Left ventricle myocardium inferior (tissue), 1 donor: ENCODE measurements around the gene KCNQ1. TPM values are rescaled to one million over a fixed set of nuclear protein-coding genes. Genes with fewer than 3 reads are reported as not detected.

ENCODE experiments used
- DNase-seq: peaks from one replicate; pipeline ENCODE4 v3.0.0-alpha.2; 2020
- H3K27ac ChIP-seq: fragments of 200-600 bp; replicated peaks from 2 replicates; pipeline ENCODE4 v1.8.0; 2021
- H3K27me3 ChIP-seq: fragments of 200-600 bp; 2 replicates; pipeline ENCODE4 v1.8.0; 2021; ENCODE audit warnings: low read depth
- H3K36me3 ChIP-seq: fragments of 200-600 bp; 2 replicates; pipeline ENCODE4 v1.8.0; 2021
- H3K4me1 ChIP-seq: fragments of 200-600 bp; 2 replicates; pipeline ENCODE4 v1.8.0; 2021
- H3K4me3 ChIP-seq: fragments of 200-600 bp; 2 replicates; pipeline ENCODE4 v1.8.0; 2021; ENCODE audit warnings: mild to moderate bottlenecking, moderate library complexity
- H3K9me3 ChIP-seq: fragments of 200-600 bp; replicated peaks from 2 replicates; pipeline ENCODE4 v1.8.0; 2021
- intact Hi-C: fragments of 100-400 bp; cut with micrococcal nuclease; formaldehyde crosslinking; loops from one replicate; pipeline ENCODE4 v1.11.0; 2022
- total RNA-seq: library from RNA; stranded (reverse); fragmentation: NEBNext Ultra II Directional; extraction: Animal tissue kit (Norgen Biotek cat#: 25700); gene quantifications from one replicate; pipeline ENCODE4 v1.2.1, GENCODE V29; 2021
- TF ChIP-seq, protein P1 (sequence below): fragments of 200-600 bp; IDR thresholded peaks from 2 replicates; pipeline ENCODE4 v1.8.0; 2021; ENCODE audit warnings: antibody characterized with exemption, mild to moderate bottlenecking, borderline replicate concordance
- donor health status: DM: no; HTN: yes; CAD: no; lungs with severe emphysema.

Gene KCNQ1
- total RNA-seq, 1 donor from 2014 or later: 41.8 TPM

GRCh38 chr11:2586087-2586792 is 141.4 kb downstream of the KCNQ1 start:
- peak; percentile 9 for DNase-seq
- intact Hi-C loops: no loop called here
- H3K27me3 ChIP-seq: no peaks in the 10 kb centered on the region
- no peaks in the 10 kb centered on the region for H3K9me3 ChIP-seq
- no peaks in the 10 kb centered on the region for H3K36me3 ChIP-seq
- peaks cover 15% of the 10 kb centered on the region for H3K4me1 ChIP-seq
- H3K27ac ChIP-seq: no peak overlapping the region
- no peak overlapping the region for H3K4me3 ChIP-seq
- TF ChIP-seq, protein P1, sequence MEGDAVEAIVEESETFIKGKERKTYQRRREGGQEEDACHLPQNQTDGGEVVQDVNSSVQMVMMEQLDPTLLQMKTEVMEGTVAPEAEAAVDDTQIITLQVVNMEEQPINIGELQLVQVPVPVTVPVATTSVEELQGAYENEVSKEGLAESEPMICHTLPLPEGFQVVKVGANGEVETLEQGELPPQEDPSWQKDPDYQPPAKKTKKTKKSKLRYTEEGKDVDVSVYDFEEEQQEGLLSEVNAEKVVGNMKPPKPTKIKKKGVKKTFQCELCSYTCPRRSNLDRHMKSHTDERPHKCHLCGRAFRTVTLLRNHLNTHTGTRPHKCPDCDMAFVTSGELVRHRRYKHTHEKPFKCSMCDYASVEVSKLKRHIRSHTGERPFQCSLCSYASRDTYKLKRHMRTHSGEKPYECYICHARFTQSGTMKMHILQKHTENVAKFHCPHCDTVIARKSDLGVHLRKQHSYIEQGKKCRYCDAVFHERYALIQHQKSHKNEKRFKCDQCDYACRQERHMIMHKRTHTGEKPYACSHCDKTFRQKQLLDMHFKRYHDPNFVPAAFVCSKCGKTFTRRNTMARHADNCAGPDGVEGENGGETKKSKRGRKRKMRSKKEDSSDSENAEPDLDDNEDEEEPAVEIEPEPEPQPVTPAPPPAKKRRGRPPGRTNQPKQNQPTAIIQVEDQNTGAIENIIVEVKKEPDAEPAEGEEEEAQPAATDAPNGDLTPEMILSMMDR: no peak

GRCh38 chr11:2586793-2587131 is 142.0 kb downstream of the KCNQ1 start:
- peaks cover 15% of the 10 kb centered on the region for H3K4me1 ChIP-seq
- H3K27ac ChIP-seq: no peak overlapping the region
- TF ChIP-seq, protein P1: no peak
- no peaks in the 10 kb centered on the region for H3K27me3 ChIP-seq
- H3K4me3 ChIP-seq: no peak overlapping the region
- no peaks in the 10 kb centered on the region for H3K36me3 ChIP-seq
- no peaks in the 10 kb centered on the region for H3K9me3 ChIP-seq
- intact Hi-C loops: no loop called here
- DNase-seq: no peak

- DNase-seq: peak; percentile 13
- Histone ChIP-seq H3K27me3 (no peaks in the 10 kb centered on the region), H3K27ac (no peak overlapping the region), H3K36me3 (no peaks in the 10 kb centered on the region), H3K4me1 (peaks cover 12% of the 10 kb centered on the region), H3K4me3 (no peak overlapping the region), H3K9me3 (no peaks in the 10 kb centered on the region)
- intact Hi-C loops: no loop called here
- TF ChIP-seq, protein P1: no peak
Measured at GRCh38 chr11:2587132-2587930, 142.5 kb downstream of the KCNQ1 start.

DNA sequence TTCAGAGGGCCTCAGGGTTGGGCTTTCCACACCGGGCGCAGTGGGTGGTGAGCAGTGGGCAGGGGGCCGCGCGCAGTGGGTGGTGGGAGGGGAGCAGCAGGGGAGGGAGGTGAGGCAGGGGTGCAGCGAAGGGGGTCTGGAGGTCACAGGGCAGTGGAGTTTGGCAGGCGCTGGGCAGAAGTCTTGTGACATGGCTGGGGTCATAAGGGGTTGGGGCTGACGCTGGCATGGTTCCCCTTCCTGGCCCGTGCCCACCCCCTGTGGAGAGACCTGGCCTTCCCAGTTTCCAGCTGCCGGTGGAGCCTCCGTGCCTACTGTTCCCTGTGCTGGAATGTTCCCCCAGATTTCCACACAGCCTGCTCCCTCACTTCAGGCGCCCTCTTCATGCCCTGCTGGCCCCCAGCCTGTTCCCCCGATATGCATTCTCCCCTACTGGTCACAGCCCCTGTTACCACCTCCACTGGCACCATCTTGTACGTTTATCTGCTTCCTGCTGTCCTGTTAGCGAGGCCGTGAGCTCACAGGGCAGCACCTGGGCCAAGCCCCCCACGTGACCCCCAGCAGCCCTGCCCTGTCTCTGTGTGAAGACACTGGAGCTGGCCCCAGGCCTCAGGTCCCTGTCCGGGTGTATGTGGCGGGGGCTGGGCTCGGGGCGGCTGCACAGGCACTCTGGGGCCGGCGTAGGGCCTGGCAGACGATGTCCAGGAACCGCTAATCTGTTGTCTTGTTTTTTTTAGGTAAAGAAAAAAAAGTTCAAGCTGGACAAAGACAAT is 143.4 kb downstream of the KCNQ1 start:
- Histone ChIP-seq H3K27ac (no peak overlapping the region), H3K9me3 (no peaks in the 10 kb centered on the region), H3K36me3 (peaks cover 3% of the 10 kb centered on the region), H3K27me3 (no peaks in the 10 kb centered on the region), H3K4me1 (peaks cover 4% of the 10 kb centered on the region), H3K4me3 (no peak overlapping the region)
- TF ChIP-seq, protein P1: no peak
- intact Hi-C loops: no loop called here
- peak; percentile 10 for DNase-seq

GRCh38 chr11:2588809-2589537 is 144.2 kb downstream of the KCNQ1 start:
- Histone ChIP-seq H3K27me3 (no peaks in the 10 kb centered on the region), H3K9me3 (no peaks in the 10 kb centered on the region), H3K27ac (no peak overlapping the region), H3K36me3 (peaks cover 5% of the 10 kb centered on the region), H3K4me3 (no peak overlapping the region), H3K4me1 (no peaks in the 10 kb centered on the region)
- DNase-seq: peak; percentile 14
- TF ChIP-seq, protein P1: no peak
- intact Hi-C loops: no loop called here
